AG04449 (cell line): ENCODE results near the gene WFDC2.

ENCODE experiments used
- CTCF ChIA-PET: fragments of 350-600 bp; formaldehyde crosslinking; extraction: SDS; loops from one replicate; lab custom pipeline; 2021; ENCODE audit warnings: antibody characterized with exemption; lab: Yijun Ruan, JAX
- POLR2A ChIA-PET: fragments of 400-600, 350-600 bp; formaldehyde crosslinking; extraction: SDS; loops from one replicate; lab custom pipeline; 2020; ENCODE audit warnings: antibody characterized with exemption, inconsistent platforms; lab: Yijun Ruan, JAX
- DNase-seq: peaks from one replicate; pipeline ENCODE4 v3.0.0-alpha.2; 2010; ENCODE audit warnings: low read depth, low spot score
- H3K4me3 ChIP-seq: 2 replicates; pipeline ENCODE4 v1.5.1; 2011; ENCODE audit warnings: low read depth, mild to moderate bottlenecking, control low read depth, low read length
- TF ChIP-seq, protein P1 (sequence below): IDR thresholded peaks from one replicate; pipeline ENCODE4 v1.5.1; 2011; ENCODE audit warnings: mild to moderate bottlenecking, moderate library complexity, low read length, control low read depth, inconsistent platforms; ENCODE audit not compliant: insufficient read depth; ENCODE audit errors: missing control alignments

The WFDC2 gene

DNA sequence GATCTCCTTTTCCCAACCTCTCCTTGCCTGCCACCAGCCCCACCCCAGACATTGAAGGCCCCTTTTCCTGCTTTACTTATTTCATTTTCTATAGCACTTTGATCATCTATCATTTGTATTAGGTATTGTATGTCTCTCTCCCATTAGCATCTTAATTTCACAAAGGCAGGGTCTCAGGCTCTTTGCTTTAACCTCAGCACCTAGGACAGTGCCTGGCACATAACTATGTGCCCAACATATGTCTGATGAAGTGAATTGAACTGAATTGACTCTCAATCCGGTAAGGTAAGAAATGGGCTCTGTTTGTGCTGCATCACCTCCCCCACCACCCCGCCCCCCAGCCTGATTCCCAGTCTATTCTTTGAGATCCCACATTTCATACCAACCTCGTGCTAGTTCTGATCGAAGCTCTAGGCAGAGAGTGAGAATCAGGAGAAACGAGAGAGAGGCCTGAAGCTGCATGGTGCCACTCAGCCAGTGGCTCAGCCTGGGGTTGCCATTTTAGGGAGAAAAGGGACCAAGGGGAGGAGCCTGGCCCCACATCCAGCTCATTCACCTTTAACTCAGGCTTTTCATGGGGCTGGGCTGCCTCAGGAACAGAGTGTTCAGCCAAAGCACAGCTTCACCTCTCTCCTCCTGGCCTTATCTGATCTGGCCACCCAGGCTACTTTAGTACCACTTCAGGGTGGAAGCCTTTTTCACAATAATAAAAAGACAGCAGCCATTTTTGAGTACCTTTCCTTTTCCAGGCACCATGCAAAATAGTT, 45.8 kb downstream of the WFDC2 start, which contains the start of gene SPINT3:
SPINT3 (minus strand) TSS at position 476 of the 767 bp plus-strand sequence; CDS start at position 462, 14 bp downstream.
- TF ChIP-seq, protein P1, sequence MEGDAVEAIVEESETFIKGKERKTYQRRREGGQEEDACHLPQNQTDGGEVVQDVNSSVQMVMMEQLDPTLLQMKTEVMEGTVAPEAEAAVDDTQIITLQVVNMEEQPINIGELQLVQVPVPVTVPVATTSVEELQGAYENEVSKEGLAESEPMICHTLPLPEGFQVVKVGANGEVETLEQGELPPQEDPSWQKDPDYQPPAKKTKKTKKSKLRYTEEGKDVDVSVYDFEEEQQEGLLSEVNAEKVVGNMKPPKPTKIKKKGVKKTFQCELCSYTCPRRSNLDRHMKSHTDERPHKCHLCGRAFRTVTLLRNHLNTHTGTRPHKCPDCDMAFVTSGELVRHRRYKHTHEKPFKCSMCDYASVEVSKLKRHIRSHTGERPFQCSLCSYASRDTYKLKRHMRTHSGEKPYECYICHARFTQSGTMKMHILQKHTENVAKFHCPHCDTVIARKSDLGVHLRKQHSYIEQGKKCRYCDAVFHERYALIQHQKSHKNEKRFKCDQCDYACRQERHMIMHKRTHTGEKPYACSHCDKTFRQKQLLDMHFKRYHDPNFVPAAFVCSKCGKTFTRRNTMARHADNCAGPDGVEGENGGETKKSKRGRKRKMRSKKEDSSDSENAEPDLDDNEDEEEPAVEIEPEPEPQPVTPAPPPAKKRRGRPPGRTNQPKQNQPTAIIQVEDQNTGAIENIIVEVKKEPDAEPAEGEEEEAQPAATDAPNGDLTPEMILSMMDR = no peak

DNA sequence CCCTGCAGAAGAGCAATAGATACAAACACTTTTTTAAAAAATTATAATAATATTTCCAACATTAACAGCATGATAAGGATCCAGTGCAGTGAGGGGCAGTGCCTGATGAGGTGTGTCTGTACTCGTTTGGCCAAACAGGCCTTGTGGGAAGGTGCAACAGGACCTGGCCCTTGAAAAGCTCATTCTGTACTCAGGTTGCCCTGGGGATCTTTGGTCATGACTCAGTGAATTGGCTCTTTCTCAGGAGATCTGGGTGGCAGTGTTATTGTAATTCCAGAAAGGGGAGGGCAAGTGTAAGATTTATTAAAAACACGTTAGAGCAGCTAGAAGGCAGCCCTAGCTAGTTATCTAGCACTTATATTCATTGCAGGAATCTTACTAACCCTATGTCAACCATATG, 48.7 kb downstream of the WFDC2 start:
- no peak for DNase-seq
- TF ChIP-seq, protein P1 = no peak
- H3K4me3 ChIP-seq = no peak overlapping the region
- ChIA-PET POLR2A (no interaction called here), CTCF (no interaction called here)

More for the DNA sequence above, 45.8 kb downstream of the WFDC2 start, which contains the start of gene SPINT3:
- ChIA-PET POLR2A (no interaction called here), CTCF (interaction anchor here (2.3 kb wide), 1 partner anchor 256 kb away, joined by 7 read pairs; no protein-coding TSS in a partner anchor)
- no peak within 1 kb of the TSS for H3K4me3 ChIP-seq
- no peak for DNase-seq

DNA sequence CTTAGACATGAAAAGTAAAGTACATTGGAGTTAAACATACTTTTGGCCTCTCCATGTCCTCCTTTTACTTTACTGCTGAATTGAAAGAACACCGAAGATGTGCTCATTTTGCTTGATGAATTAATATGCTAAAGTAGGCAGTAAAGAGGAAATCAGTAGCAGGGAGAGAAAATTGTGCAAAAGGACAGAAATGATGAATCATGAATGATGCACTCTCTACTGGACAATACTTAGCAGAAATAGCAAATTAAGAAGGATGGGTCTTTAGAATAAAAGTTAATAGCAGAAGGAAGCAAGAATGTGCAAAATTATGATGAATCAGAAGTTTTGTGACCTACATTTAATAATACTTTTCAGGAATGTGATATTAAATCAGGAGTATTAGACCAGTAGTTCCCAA, 54.3 kb downstream of the WFDC2 start:
- H3K4me3 ChIP-seq = no peak overlapping the region
- DNase-seq = no peak
- ChIA-PET POLR2A (no interaction called here), CTCF (interaction anchor here (1.0 to 2.1 kb wide), 2 partner anchors 230 to 247 kb away, joined by 3 to 7 read pairs; no protein-coding TSS in a partner anchor)
- TF ChIP-seq, protein P1 = no peak

DNA sequence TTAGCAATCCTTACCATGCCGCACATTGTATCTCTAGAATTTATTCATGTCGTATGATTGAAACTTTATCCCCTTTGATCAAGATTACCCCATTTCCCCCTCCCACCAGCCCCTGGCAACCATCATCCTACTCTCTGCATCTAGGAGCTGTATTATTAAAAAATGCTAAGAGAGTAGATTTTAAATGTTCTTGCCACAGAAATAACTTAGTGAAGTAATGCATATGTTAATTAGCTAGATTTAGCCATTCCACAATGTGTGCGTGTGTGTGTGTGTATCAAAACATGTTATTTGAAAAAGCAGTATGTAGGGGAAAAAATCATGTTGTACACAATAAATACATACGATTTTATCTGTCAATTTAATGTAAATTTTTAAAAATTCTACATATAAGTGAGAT, 57.7 kb downstream of the WFDC2 start:
- ChIA-PET CTCF (interaction anchor here (0.6 kb wide), 1 partner anchor 265 kb away, joined by 3 read pairs; the partner anchor contains the start of genes DNTTIP1 and WFDC3), POLR2A (no interaction called here)
- no peak overlapping the region for H3K4me3 ChIP-seq
- TF ChIP-seq, protein P1 = no peak
- no peak for DNase-seq
